NCI-H69 (cell line): Measurements from ENCODE around the gene KIAA1671.

Experiments used
- DNase-seq: peaks from one replicate; lab custom pipeline; 2025; lab: John Stamatoyannopoulos, UW

The KIAA1671 gene

GRCh38 chr22:25146906-25147641, 194.6 kb downstream of the KIAA1671 start:
- peak; percentile 64 for DNase-seq

- DNase-seq: no peak
These were observed 195.1 kb downstream of the KIAA1671 start for GRCh38 chr22:25147642-25147928.

DNA sequence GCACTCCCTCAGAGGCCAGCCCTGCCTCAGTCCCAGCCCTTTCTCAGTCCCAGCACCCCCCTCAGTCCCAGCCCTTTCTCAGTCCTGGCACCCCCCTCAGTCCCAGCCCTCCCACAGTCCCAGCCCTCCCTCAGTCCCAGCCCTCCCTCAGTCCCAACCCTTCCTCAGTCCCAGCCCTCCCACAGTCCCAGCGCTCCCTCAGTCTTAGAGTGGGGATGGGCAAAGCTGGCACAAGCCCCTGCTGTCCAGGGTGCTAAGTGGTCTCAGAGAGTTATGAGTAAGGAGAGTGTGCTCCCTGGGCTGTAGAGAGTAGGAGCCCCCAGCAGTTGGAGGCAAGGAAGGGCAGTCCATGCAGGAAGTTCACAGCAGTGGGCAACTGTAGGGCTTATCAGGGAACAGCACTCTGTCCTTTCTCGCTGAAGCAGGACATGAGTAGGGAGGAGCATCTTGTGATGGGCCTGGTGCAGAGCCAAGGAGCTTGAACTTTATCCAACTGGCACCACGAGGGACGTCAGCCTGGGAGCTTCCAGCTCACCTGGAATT, 195.7 kb downstream of the KIAA1671 start:
- peak; percentile 47 for DNase-seq

DNA sequence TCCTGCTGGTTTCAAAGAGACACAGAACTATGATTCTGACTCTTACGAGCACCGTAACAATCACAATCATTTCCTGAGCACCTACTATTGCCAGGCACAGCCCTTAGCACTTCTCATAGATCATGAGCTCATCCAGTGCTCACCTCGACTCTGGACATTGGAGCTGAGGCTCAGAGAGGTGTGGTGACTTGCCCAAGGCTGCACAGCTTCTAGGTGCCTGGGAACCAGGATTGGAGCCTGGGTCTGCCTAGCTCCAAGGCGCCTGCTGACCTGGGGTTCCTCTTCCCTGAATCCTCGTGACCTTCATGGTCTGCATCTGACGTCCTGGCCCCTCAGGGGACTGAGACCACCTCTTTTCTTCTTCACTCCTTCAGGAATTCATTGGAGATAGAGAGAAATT, 196.5 kb downstream of the KIAA1671 start:
- no peak for DNase-seq

DNA sequence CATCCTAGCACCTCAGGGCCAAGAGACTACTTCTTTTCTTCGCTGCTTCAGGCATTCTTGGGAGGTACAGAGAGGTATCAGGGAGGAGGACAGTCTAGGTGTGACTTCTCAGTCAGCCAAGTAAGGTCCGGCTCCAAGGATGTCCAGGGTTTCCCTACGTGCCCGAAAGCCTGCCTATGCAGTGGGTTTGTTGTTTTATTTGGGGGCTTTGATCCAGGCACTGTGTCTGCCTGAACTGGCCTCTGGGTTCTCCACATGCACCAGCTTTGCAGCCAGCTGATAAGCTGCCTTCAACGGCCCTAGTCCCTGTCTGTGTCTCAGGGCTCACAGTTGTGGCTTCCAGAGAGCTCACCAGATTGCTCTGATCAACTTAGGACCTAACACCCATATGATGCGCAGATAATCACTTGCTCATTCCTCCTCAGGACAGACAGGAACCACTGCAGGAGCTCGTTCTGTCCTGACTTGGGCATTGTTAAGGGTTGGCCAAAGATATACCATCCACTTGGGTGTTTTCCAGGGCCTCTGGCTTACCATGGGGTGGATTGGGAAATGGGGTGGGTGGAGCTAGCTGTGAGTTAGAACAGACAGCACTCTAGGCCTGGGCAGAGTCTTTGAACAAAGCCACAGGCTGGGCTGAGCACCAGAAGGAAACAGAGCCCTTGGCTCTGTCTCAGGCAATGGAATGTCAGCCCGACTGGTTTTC, 201.6 kb downstream of the KIAA1671 start:
- no peak for DNase-seq

GRCh38 chr22:25154667-25154999, 202.1 kb downstream of the KIAA1671 start:
- no peak for DNase-seq

- DNase-seq: no peak
These were observed 204.2 kb downstream of the KIAA1671 start for GRCh38 chr22:25156736-25157135.

DNA sequence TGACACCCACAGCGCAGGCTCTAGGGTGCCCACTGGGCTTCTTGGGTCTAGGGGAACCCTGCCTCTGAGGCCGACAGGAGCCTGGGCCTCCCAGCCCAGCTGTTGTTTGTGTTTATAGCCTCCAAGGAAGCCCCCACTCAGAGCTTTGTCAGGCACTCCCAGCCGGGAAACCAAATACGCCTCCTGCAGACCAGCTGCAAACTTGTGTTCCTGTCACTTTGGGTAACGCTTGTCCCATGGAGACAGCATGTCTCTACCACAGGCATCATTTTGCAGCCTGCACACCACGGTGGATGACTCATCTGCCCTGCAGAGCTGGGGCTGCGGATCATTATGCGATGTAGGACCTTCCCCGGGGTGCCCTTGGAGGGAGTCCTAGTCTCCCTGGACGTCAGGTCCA, 206.5 kb downstream of the KIAA1671 start:
- peak; percentile 27 for DNase-seq

DNA sequence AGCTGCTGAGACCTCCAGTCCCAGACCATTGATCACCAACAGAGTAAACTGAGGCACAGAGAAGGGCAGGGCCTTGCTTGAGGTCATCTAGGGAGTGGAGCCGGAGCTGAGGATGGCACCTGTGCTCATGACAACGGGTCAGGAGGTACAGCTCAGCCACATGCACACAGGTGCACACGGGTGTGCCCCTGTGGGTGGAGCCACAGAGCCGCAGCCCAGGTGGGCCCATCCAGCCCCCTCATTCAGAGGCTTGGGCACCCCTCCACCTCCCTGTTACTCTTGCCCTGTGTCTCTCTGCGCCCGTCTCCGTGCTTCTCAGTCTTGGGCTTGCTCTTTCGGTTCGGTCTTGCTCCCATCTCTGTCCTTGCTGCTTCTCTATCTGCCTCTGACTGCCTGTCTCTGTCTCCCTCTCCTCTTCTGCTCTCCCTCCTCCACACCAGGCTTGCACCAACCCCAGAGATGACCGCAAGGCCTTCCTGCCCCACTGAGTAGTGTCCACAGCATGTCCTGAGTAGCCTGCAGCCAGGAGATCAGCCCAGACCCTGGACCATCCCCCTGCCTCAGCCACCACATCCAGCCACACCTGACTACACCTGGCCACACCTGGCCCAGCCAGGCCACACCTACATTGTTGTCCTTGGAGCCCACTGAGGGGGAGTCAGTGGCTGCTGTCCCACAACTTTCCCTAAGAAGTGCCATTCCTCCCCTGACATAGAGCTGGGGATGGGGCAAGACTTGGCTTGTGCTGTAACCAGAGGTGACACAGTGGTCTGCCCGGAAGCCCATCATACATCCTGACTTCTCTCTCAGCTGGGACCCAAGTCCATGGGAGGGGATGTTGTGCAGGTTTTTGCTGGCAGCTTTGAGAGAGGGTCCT, 207.8 kb downstream of the KIAA1671 start:
- DNase-seq: no peak

GRCh38 chr22:25161017-25161915, 208.8 kb downstream of the KIAA1671 start:
- DNase-seq: no peak

DNA sequence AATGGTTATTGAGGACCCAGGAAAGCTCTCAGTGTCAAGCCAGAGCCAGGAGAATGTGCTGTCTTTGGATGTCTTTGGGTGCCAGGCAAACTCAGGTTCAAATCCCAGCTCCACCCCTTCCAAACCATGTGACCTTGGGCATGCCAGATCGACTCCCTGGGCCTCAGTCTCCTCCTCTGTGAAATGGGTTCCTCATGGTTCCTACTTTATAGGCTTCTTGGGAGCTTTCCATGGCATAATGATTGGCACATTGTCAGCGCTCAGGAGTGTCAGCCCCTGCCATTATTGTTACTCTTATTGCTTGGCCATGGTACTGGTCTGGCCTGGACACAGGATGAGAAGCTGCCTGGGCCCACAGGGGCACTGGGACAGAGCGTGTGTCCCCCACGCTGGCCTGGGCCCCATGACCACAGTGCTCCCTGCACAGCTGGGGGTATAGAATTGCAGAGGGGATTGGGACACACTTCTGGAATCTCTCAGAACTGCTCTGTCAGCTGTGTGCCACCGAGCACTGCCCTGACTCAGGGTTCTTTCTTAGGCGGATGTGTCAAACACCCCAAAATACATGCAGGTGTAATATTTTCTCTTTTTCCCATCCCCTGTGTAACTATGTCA, 209.5 kb downstream of the KIAA1671 start:
- no peak for DNase-seq

GRCh38 chr22:25162561-25162960, 210.0 kb downstream of the KIAA1671 start:
- DNase-seq: no peak

- no peak for DNase-seq
These were observed 213.3 kb downstream of the KIAA1671 start for GRCh38 chr22:25165785-25166184.

DNA sequence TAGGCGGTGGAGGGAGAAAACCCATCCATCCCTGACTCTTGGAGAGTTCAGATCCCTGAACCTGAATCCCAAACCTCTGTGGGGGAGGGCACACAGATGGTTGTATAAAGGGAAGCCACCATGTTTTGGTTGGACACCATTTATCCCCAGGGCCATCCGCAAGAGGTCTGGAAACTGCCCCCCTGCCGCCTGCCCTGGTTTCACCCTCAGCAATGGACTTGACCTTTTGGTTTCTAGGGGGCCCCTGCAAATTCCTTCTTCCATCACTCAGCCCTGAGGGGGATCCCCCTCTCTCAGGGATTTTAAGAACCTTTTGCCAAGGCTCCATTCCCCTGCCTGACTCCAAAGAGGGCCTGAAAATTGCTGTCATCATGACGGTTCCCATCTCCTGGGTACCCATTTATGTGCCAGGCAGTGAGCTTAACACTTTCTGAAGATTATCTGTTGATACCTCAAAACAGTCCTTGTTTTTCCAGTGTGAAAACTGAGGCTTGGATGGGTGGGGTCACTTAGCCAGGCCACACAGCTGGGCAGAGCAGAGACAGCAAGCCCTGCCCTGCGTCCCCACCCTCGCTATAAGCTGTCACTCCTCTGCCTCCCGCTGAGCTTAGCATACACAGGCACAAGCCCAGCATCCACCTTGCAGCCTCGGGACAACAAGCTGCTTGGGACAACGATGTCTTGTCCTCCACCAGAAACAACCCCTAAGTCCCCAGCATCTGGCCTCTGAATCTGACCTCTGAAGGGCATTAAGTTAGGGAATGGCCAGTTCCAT, 213.9 kb downstream of the KIAA1671 start:
- peak; percentile 75 for DNase-seq

- DNase-seq: peak; percentile 91
These were observed 214.6 kb downstream of the KIAA1671 start for GRCh38 chr22:25167082-25167481.

DNA sequence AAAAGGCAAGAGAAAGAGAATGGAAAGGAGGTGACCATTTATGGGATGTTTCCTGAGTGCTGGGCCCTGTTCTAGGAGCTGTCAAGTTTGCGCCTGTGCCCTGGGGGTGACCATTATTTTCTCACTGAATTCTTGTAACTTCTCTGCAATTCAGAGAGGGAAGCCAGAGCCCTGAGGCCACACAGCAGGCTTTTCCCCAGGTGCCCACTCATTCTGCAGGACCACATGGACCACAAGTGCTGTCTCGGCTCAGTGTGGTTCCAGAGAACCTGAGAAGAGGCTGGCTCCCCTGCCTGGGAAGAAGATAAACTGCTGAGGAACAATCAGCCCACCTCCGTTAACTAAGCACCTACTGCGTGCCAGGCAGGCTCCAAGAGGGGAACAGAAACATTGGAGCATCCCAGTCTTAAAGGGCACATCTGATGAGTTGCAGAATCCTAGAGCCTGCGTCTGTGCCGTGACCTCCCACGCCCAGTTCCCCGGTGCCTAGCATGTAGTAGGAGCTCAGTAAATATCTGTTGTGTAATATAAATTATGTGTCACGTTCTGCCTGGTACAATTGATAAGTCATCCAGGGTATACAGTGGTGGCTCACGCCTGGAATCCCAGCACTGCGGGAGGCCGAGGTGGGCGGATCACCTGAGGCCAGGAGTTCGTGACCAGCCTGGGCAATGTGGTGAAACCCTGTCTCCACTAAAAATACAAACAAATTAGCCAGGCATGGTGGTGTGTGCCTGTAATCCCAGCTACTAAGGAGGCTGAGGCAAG, 215.5 kb downstream of the KIAA1671 start:
- DNase-seq: peak; percentile 12

GRCh38 chr22:25169278-25170031, 216.9 kb downstream of the KIAA1671 start:
- no peak for DNase-seq

DNA sequence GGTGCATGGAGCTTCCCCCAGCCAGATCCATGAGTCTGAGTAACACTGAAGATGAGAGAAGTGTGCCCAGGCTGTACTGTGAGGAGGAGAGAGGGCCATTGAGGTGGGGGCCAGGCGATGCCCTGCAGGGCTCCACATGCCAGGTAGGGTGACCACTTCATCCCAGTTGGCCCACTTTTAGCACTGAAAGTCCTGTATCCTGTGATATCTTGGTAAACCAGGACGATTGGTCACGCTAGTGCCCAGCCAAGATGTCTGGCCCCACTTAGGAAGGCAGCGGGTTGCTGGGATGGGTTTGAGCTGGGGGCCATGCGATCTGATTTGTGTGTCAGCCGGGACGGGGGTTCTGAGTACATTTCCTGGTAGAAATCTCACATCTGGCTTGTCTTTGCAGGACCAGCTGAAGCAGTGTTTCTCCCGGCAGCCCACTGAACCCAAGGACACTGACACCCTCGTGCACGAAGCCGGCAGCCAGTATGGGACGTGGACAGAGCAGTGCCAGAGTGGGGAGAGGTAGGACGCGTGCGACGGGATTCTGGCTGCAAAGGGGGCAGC, 218.0 kb downstream of the KIAA1671 start:
- DNase-seq: no peak

DNA sequence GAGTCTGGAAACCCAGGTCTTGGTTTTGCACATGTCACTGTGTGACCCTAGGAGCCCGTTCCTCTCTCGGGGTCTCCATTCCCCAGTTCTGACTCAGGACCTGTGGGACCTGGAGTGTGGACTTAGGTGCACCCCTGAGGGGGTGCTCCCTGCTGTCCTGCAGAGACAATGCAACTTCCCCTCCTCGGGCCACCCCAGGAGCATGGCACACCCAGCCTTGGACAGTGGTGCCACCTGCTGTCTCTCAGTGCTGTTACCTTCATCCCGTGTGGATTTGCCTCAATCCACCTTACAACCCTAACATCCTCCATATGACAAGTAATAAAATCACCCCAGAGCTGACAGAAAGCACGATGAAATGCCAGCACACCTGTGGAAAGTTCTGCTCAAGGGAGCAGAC, 219.6 kb downstream of the KIAA1671 start:
- DNase-seq: peak; percentile 60
